Mesendoderm (in vitro differentiated cells): ENCODE results near the gene BDNF.
"Not testable (repeated sequence)": the region's sequence is repeated elsewhere in the genome, so short reads cannot be mapped to it uniquely, and the experiment has no call there.

Experiments used
- DNase-seq: peaks from one replicate; pipeline ENCODE4 v3.0.0; 2013
- H2AK5ac ChIP-seq: 2 replicates; pipeline ENCODE4 v1.6.1; 2013; ENCODE audit warnings: low read length, inconsistent platforms
- H2BK120ac ChIP-seq: 2 replicates; pipeline ENCODE4 v1.6.1; 2013; ENCODE audit warnings: low read depth, mild to moderate bottlenecking, low read length, moderate library complexity, mixed read lengths
- H2BK15ac ChIP-seq: replicated peaks from 2 replicates; pipeline ENCODE4 v1.6.1; 2013; ENCODE audit warnings: low read depth, mild to moderate bottlenecking, moderate library complexity
- H2BK5ac ChIP-seq: 2 replicates; pipeline ENCODE4 v1.6.1; 2013; ENCODE audit warnings: low read length, inconsistent platforms
- H3K18ac ChIP-seq: 2 replicates; pipeline ENCODE4 v1.6.1; 2013; ENCODE audit warnings: mild to moderate bottlenecking, low read length, mixed read lengths
- H3K23ac ChIP-seq: one replicate; pipeline ENCODE4 v1.6.1; 2013; ENCODE audit warnings: low read length
- H3K27ac ChIP-seq: 2 replicates; pipeline ENCODE4 v1.5.1; 2013; ENCODE audit warnings: low read depth, mild to moderate bottlenecking, inconsistent platforms, low read length, moderate library complexity
- H3K27me3 ChIP-seq: 2 replicates; pipeline ENCODE4 v1.6.1; 2013; ENCODE audit warnings: low read length, control low read depth, mild to moderate bottlenecking, inconsistent platforms; ENCODE audit not compliant: insufficient read depth, poor library complexity
- H3K36me3 ChIP-seq: 2 replicates; pipeline ENCODE4 v1.6.1; 2013; ENCODE audit warnings: low read length, inconsistent platforms; ENCODE audit not compliant: control insufficient read depth, insufficient read depth
- H3K4ac ChIP-seq: one replicate; pipeline ENCODE4 v1.6.1; 2013; ENCODE audit warnings: low read depth, mild to moderate bottlenecking, low read length, moderate library complexity
- H3K4me1 ChIP-seq: 2 replicates; pipeline ENCODE4 v1.6.1; 2013; ENCODE audit warnings: low read depth, low read length, inconsistent platforms; ENCODE audit not compliant: control insufficient read depth
- H3K4me2 ChIP-seq: 2 replicates; pipeline ENCODE4 v1.6.1; 2013; ENCODE audit warnings: low read length
- H3K4me3 ChIP-seq: 2 replicates; pipeline ENCODE4 v1.5.1; 2013; ENCODE audit warnings: mild to moderate bottlenecking, low read length
- H3K56ac ChIP-seq: one replicate; pipeline ENCODE4 v1.6.1; 2013; ENCODE audit warnings: low read length
- H3K79me1 ChIP-seq: 2 replicates; pipeline ENCODE4 v1.6.1; 2013; ENCODE audit warnings: low read length, inconsistent platforms
- H3K79me2 ChIP-seq: 2 replicates; pipeline ENCODE4 v1.6.1; 2013; ENCODE audit warnings: mild to moderate bottlenecking, low read length; ENCODE audit not compliant: control insufficient read depth, insufficient read depth
- H3K9ac ChIP-seq: 2 replicates; pipeline ENCODE4 v1.6.1; 2013; ENCODE audit warnings: low read length, inconsistent platforms
- H4K5ac ChIP-seq: one replicate; pipeline ENCODE4 v1.6.1; 2013; ENCODE audit warnings: low read length
- H4K8ac ChIP-seq: one replicate; pipeline ENCODE4 v1.6.1; 2013; ENCODE audit warnings: low read depth, mild to moderate bottlenecking, control low read depth, low read length, moderate library complexity
- WGBS: extraction: QIAGEN DNeasy Blood & Tissue Kit; methylation state at CpG from one replicate; pipeline ENCODE4 v1.1.7; 2013; ENCODE audit warnings: low lambda C conversion rate, missing lambda C conversion rate; ENCODE audit not compliant: insufficient coverage; ENCODE audit errors: extremely low coverage; 5-methylcytosine and 5-hydroxymethylcytosine counted together

The BDNF gene

DNA sequence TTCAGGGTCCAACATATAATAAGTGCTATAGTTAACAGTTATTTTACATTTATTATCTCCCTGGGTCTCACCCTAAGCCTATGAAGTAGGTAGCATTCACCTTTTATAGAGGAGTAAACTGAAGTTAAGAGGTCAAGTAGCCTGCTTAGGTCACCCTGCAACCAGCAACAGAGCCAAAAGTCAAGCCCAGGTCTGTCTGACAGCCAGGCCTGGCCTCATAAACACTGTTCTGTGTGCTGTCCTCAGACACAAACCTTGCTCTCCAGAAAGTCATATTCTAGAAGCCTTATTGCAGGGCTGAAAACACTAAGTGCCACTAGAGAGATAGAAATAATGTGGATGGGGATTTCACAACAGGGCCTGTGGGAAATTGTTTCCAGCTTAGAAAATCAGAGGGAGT is 59.3 kb downstream of the BDNF start:
- Histone ChIP-seq H3K4me2 (no peak overlapping the region), H3K4ac (peak overlapping the region; percentile 8), H3K23ac (no peak overlapping the region), H2AK5ac (no peak overlapping the region), H2BK120ac (no peak overlapping the region), H3K27me3 (no peaks in the 10 kb centered on the region), H3K56ac (no peak overlapping the region), H3K4me3 (no peak overlapping the region), H3K79me1 (no peaks in the 10 kb centered on the region), H4K8ac (no peak overlapping the region), H3K27ac (no peak overlapping the region), H3K18ac (no peak overlapping the region), H3K36me3 (no peaks in the 10 kb centered on the region), H3K4me1 (no peaks in the 10 kb centered on the region), H3K79me2 (no peaks in the 10 kb centered on the region), H2BK5ac (no peak overlapping the region), H2BK15ac (no peak overlapping the region), H3K9ac (no peak overlapping the region), H4K5ac (no peak overlapping the region)
- no peak for DNase-seq

DNA sequence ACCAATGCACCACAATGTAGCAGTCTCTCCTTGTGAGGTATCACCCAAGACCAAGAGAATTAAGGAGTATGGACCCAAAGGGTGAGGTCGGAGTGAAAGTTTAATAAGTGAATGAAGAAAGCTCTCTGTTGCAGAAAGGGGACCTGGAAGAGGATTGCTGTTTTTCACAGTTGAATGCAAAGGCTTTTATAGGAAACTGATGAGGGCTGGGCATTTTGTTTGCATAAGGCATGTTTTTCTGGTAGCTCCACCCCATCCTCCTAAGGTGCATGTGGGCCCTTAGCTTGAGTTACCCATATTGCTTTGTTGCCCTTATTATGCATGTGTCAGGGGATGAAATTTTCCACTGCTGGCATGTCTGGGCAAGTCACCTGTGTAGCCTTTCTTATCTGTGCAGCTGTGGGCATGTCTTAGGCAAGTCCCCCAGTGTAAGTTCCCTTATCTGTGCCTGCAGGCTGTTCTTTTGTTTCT is 64.7 kb downstream of the BDNF start:
- WGBS, result no CpG with 5 or more reads among the region's 1 CpG
- no peaks in the 10 kb centered on the region for H3K36me3 ChIP-seq

DNA sequence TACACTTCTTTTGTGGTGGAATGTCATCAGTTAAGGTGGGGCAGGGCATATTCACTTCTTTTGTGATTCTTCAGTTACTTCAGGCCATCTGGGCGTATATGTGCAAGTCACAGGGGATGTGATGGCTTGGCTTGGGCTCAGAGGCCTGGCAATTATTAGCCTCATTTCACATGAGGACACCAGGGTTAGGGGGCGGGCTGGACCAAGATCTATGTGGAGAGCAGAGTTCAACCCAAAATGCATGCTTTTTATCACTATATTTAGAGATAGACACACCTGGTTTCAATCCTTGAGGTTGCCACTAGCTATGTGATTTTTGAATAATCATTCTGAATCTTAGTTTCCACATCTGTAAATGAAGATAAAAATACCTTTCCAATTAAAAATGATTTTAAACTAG is 65.5 kb downstream of the BDNF start:
- H2BK15ac ChIP-seq, H3K36me3 ChIP-seq, H3K23ac ChIP-seq, H4K5ac ChIP-seq, H3K18ac ChIP-seq, H3K79me1 ChIP-seq, H3K4me3 ChIP-seq, H3K4ac ChIP-seq, H3K4me2 ChIP-seq, H3K9ac ChIP-seq, H2AK5ac ChIP-seq, H3K79me2 ChIP-seq, H3K27me3 ChIP-seq, H2BK5ac ChIP-seq, H2BK120ac ChIP-seq, H4K8ac ChIP-seq, H3K4me1 ChIP-seq: not testable (repeated sequence)
- DNase-seq, result peak; percentile 48
- Histone ChIP-seq H3K56ac (peak overlapping the region; percentile 25), H3K27ac (peak overlapping the region; percentile 90)
- WGBS, result no CpG with 5 or more reads among the region's 2 CpGs

More for the DNA sequence above, 64.7 kb downstream of the BDNF start:
- Histone ChIP-seq H4K8ac (no peak overlapping the region), H3K4ac (peak overlapping the region; percentile 70), H2BK15ac (no peak overlapping the region), H3K4me1 (no peaks in the 10 kb centered on the region), H3K9ac (no peak overlapping the region), H3K79me1 (no peaks in the 10 kb centered on the region), H3K27ac (peak overlapping the region; percentile 90), H3K23ac (no peak overlapping the region), H3K18ac (no peak overlapping the region), H3K27me3 (no peaks in the 10 kb centered on the region), H2AK5ac (no peak overlapping the region), H2BK120ac (peak overlapping the region; percentile 67), H4K5ac (no peak overlapping the region), H3K4me2 (no peak overlapping the region), H3K4me3 (no peak overlapping the region), H3K56ac (peak overlapping the region; percentile 50), H2BK5ac (no peak overlapping the region), H3K79me2 (no peaks in the 10 kb centered on the region)
- peak; percentile 72 for DNase-seq

DNA sequence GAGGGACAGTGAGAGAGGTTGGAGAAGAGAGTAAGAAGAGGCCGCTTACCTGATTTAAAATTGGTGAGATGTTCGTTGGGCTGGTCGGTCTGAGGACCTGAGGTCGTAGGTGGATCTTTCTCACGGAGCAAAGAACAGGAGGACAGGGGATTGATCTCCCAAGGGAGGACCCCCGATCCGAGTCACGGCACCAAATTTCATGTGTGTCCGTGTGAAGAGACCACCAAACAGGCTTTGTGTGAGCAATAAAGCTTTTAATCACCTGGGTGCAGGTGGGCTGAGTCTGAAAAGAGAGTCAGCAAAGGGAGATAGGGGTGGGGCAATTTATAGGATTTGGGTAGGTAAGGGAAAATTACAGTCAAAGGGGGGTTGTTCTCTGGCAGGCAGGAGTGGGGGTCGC is 66.0 kb downstream of the BDNF start:
- not testable (repeated sequence) for DNase-seq, H3K79me2 ChIP-seq, H3K18ac ChIP-seq, H3K27me3 ChIP-seq, H3K36me3 ChIP-seq, H3K9ac ChIP-seq, H2BK5ac ChIP-seq, H2BK15ac ChIP-seq, H4K8ac ChIP-seq, H3K4ac ChIP-seq, H3K27ac ChIP-seq, H4K5ac ChIP-seq, H3K4me1 ChIP-seq, H3K23ac ChIP-seq, H2BK120ac ChIP-seq, H3K56ac ChIP-seq, H3K79me1 ChIP-seq, H3K4me3 ChIP-seq, H2AK5ac ChIP-seq, H3K4me2 ChIP-seq
- WGBS, result no CpG with 5 or more reads among the region's 10 CpGs

DNA sequence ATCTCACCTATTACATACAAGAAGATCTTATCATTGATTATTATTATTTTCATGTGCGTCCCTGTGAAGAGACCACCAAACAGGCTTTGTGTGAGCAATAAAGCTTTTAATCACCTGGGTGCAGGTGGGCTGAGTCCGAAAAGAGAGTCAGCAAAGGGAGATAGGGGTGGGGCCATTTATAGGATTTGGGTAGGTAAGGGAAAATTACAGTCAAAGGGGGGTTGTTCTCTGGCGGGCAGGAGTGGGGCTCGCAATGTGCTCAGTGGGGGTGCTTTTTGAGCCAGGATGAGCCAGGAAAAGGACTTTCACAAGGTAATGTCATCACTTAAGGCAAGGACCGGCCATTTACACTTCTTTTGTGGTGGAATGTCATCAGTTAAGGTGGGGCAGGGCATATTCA is 71.2 kb downstream of the BDNF start:
- H2BK15ac ChIP-seq, H3K23ac ChIP-seq, H4K5ac ChIP-seq, H3K79me1 ChIP-seq, H2BK120ac ChIP-seq, H3K4me1 ChIP-seq, H3K79me2 ChIP-seq, H3K36me3 ChIP-seq, H3K4me3 ChIP-seq, H3K4me2 ChIP-seq, H3K56ac ChIP-seq, H4K8ac ChIP-seq, H2AK5ac ChIP-seq, H3K9ac ChIP-seq, H2BK5ac ChIP-seq, H3K27me3 ChIP-seq: not testable (repeated sequence)
- peak overlapping the region; percentile 82 for H3K18ac ChIP-seq
- peak overlapping the region; percentile 70 for H3K4ac ChIP-seq
- peak; percentile 44 for DNase-seq
- no CpG with 5 or more reads among the region's 5 CpGs for WGBS
- peak overlapping the region; percentile 44 for H3K27ac ChIP-seq

DNA sequence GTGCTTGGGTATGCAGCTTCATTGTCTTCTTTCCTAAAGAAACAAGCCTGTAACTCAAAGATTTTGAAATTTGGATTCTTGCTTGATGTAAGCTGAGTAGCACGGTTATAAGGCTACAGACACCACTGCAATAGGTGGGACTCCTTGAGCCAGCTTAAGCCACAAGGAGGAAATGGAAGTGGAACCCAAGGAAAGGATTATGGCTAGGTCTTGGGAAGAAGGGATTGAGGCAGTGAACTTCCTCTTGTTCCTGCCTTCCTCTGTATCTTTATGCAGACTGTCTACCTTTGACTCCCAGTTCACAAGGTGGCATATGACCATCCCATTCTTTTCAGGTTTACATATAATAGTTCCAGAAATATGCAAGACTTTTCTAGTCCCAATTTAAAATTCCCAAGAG is 72.3 kb downstream of the BDNF start:
- H3K4me3 ChIP-seq, result no peak overlapping the region
- H4K8ac ChIP-seq, result no peak overlapping the region
- H3K4me2 ChIP-seq, result no peak overlapping the region
- H3K79me2 ChIP-seq, result no peaks in the 10 kb centered on the region
- no peak overlapping the region for H2BK5ac ChIP-seq
- H3K9ac ChIP-seq, result no peak overlapping the region
- no peak overlapping the region for H3K23ac ChIP-seq
- H3K4ac ChIP-seq, result no peak overlapping the region
- no peak overlapping the region for H3K56ac ChIP-seq
- H3K27ac ChIP-seq, result no peak overlapping the region
- no peak overlapping the region for H2AK5ac ChIP-seq
- WGBS, result no CpG with 5 or more reads among the region's 1 CpG
- peaks cover 2% of the 10 kb centered on the region for H3K4me1 ChIP-seq
- H3K79me1 ChIP-seq, result no peaks in the 10 kb centered on the region
- H2BK120ac ChIP-seq, result no peak overlapping the region
- DNase-seq, result no peak
- no peak overlapping the region for H3K18ac ChIP-seq
- H3K36me3 ChIP-seq, result no peaks in the 10 kb centered on the region
- H4K5ac ChIP-seq, result no peak overlapping the region
- no peaks in the 10 kb centered on the region for H3K27me3 ChIP-seq
- H2BK15ac ChIP-seq, result no peak overlapping the region
